Stimulated activated CD8-positive, alpha-beta memory T cell treated with anti-CD3 and anti-CD28 coated beads, Interleukin-2, amount 100 ng/mL, for 1 hour (primary cell): Measurements from ENCODE around the gene FBXL20.
"Not testable (repeated sequence)": the region's sequence is repeated elsewhere in the genome, so short reads cannot be mapped to it uniquely, and the experiment has no call there.

Experiments used
- DNase-seq, 2 donors: peaks; one replicate each; pipeline ENCODE4 v3.0.0-alpha.2; 2020; ENCODE audit warnings: low read depth in 2 of 2

FBXL20 gene

GRCh38 chr17:39401412-39402243, at the start of gene FBXL20:
Gene FBXL20 (minus strand): TSS chr17:39401626. CDS start chr17:39401402, 224 bp downstream.
- DNase-seq = peak; percentile 83 to 89

- DNase-seq = peak; percentile 79 to 81
These were observed 49.6 kb upstream of the FBXL20 start, which contains the start of gene MED1 for GRCh38 chr17:39450847-39451581. Gene MED1 (minus strand): TSS chr17:39451263. CDS start chr17:39451062, 201 bp downstream.

GRCh38 chr17:39450051-39450450, 48.6 kb upstream of the FBXL20 start:
- DNase-seq = no peak

DNA sequence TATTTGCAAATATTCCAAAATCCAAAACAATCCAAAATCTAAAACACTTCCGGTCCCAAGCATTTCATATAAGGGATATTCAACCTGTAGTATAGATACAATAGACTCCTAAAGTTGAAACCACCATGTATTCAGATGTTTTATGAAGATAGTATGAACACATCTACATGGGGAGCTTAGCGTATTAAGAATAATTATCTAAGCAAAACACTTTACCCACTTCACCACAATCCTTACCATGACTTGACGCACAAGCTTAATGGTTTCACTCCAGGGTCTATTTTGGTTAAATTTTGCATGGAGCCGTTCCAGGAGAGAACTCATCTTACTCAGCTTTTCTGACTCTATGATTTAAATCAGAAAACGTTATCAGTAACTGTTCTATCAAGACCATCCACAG, 46.1 kb upstream of the FBXL20 start:
- no peak for DNase-seq

GRCh38 chr17:39443326-39443725, 41.9 kb upstream of the FBXL20 start:
- DNase-seq = no peak

- not testable (repeated sequence) for DNase-seq
These were observed 38.4 kb upstream of the FBXL20 start for GRCh38 chr17:39439868-39440267.

DNA sequence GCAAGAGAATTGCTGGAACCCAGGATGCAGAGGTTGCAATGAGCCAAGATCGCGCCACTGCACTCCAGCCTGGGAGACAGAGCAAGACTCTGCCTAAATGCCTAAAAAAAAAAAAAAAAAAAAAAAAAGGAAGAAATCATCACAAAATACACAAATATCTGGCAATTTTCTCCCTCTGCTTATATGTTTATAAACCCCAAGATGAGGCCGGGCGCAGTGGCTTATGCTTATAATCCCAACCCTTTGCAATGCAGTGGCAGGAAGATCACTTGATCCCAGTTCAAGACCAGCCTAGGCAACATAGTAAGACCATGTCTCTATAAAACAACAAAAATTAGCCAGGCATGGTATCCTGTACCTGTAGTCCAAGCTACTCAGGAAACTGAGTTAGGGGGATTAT, 28.2 kb upstream of the FBXL20 start:
- DNase-seq = no peak

- DNase-seq = no peak
These were observed 14.7 kb upstream of the FBXL20 start for GRCh38 chr17:39416141-39416540.

- no peak for DNase-seq
These were observed 8.9 kb upstream of the FBXL20 start for GRCh38 chr17:39410279-39410678.

DNA sequence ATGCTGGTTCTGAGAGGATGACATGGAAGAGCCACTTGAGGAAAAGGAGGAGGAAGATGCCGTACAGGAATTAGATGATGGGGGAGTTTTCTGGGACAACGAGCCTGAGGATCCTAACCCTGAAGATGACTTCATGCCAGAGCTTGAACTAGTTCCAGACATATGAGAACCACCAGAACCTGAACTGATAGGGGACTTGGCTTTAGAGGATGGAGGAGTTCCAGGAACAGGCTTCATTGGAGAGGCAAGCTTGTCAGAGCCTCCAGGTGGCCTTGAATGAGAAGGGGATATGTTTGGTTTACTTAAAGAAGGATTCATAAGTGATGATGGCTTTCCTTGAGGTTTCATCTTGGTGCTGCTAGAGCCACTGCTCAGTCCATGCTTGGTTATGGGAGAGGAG, 6.9 kb upstream of the FBXL20 start:
- DNase-seq = no peak

GRCh38 chr17:39406951-39407350, 5.5 kb upstream of the FBXL20 start:
- DNase-seq = no peak

GRCh38 chr17:39405436-39405835, 4.0 kb upstream of the FBXL20 start:
- DNase-seq = no peak

GRCh38 chr17:39404542-39405378, 3.3 kb upstream of the FBXL20 start:
- no peak for DNase-seq

- DNase-seq = no peak
These were observed 1.6 kb upstream of the FBXL20 start for GRCh38 chr17:39402890-39403605.

DNA sequence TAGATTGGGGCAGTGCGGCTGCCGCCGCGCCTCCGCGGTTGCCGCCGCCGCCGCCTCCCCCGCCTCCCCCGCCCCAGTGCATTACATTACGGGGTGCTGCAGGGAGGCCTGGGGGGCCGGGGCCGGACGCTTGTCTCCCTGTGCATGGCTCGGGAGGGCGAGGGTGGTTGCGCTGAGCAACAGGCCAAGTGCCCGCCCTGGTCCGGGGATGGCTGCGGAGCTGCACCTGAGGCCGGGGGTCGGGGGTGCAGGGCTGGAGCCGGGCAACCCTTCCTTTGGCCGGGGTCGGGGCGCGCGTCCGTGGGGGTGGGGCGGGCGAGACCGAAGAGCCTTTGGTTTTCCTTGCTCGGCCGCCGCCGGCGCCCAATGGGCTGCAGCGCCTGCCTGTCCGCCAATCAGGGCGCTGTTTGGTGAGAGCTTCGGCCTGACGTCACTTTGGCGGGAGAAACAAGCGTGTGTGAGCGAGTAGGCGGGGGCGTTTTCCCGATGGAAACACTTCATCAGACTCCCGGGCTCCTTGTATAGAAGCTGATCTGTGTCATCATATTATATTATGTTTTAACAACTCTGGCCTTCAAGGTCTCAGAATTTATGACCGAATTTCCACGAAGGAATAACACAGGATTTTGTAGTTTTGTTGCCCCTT, 941 bp upstream of the FBXL20 start:
- peak; percentile 69 to 74 for DNase-seq

DNA sequence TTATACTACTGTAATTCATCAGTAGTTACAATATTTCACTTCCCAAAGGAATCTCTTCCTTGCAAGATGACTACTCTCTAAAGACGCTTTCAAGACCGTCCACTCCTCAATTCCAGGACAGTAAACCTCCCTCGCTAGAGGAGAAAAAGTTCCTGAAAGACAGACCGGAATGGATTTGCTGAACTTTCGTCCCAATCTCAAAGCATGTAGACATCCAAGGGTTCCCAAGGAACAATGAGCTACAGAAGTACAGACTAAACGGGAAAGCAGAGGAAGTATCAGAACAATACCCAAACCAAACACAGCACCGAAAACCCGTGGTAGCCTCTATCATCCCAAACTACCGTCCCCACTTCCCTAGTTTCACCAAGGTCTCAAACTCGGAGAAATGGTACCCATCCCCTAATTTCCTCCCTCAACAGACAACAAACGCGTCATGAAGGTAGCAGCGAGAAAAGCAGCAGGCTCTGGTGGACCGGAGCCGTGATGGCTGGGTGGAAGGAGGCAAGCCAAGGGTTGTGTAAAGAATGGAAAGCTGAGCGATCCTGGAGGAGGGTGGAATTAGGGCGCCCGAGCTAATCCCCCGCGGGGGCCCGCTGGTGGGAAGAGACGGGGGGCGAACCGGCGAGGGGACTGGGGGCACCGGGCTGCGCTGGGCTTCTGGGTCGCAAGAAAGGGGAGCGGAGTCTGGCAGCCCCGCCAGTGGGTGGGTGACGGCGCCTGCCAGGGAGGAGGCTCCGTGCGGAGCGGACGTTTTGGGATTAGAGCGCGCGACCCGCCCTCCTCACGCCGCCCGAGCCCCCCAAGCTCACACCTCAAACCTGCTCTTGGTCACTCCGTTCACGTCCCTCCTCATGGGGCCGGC, 647 bp downstream of the FBXL20 start:
- DNase-seq = no peak

DNA sequence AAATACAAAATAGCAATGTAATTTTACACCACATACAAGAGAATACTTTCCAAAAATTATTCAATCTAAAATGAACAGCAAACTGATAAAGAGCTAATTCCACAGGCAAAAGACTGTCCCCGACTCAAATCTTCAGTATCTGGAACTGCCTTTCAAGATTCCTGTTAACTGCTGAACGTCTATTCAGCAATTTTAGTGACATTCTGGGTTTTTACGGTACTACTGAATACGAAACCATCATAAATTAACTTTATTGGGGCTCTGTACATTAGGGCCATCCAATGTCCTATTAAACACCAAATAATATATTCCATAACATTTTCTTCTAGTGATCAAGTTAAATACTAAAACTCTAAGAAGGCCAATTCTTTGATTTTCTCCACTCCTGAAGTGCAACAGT, 1.6 kb downstream of the FBXL20 start:
- no peak for DNase-seq

DNA sequence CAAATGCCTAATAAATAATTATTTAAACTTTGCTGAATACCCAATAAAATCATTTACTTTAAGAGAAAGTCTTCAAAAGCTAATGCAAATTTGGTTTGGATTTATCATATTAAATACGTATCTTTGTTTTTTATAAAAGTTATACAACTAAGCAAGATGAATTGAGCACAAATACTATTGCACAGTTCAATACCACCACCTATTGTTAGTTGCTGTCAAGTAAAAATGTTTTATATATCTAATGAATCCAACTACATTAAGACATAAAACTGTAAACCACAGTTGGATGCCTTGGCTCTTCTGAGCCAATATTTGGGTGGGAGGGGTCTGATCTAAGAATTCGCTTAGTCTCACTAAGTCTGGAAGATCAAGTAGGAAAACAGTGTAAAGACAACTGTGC, 7.7 kb downstream of the FBXL20 start:
- no peak for DNase-seq

- no peak for DNase-seq
These were observed 10.0 kb downstream of the FBXL20 start for GRCh38 chr17:39391448-39391847.

- DNase-seq = no peak
These were observed 16.4 kb downstream of the FBXL20 start for GRCh38 chr17:39385040-39385439.
